ENCODE data around the gene KANSL2.
"Not testable (repeated sequence)": the region's sequence is repeated elsewhere in the genome, so short reads cannot be mapped to it uniquely, and the experiment has no call there.

The KANSL2 gene

DNA sequence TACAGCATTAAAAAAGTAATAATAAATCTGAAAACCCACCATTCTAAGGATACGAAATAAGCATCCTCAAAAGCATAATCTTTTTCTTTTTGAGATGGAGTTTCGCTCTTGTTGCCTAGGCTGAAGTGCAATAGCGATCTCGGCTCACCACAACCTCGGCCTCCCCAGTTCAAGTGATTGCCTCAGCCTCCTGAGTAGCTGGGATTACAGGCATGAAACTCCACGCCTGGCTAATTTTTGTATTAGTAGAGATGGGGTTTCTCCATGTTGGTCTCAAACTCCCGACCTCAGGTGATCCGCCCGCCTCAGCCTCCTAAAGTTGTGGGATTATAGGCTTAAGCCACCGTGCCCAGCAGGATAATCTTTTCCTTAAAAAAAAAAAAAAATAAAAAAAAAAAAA is 30.2 kb upstream of the KANSL2 start:
- DNase-seq (ENCODE audit: extremely low read depth, low read depth), result no peak
- no peak overlapping the region for H3K4me3 ChIP-seq (replicated peaks; ENCODE audit: low read depth, low read length)
- TF ChIP-seq, protein P1, sequence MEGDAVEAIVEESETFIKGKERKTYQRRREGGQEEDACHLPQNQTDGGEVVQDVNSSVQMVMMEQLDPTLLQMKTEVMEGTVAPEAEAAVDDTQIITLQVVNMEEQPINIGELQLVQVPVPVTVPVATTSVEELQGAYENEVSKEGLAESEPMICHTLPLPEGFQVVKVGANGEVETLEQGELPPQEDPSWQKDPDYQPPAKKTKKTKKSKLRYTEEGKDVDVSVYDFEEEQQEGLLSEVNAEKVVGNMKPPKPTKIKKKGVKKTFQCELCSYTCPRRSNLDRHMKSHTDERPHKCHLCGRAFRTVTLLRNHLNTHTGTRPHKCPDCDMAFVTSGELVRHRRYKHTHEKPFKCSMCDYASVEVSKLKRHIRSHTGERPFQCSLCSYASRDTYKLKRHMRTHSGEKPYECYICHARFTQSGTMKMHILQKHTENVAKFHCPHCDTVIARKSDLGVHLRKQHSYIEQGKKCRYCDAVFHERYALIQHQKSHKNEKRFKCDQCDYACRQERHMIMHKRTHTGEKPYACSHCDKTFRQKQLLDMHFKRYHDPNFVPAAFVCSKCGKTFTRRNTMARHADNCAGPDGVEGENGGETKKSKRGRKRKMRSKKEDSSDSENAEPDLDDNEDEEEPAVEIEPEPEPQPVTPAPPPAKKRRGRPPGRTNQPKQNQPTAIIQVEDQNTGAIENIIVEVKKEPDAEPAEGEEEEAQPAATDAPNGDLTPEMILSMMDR (IDR thresholded peaks at IDR 0.05; ENCODE audit: low read depth, low read length, missing control alignments), result no peak

DNA sequence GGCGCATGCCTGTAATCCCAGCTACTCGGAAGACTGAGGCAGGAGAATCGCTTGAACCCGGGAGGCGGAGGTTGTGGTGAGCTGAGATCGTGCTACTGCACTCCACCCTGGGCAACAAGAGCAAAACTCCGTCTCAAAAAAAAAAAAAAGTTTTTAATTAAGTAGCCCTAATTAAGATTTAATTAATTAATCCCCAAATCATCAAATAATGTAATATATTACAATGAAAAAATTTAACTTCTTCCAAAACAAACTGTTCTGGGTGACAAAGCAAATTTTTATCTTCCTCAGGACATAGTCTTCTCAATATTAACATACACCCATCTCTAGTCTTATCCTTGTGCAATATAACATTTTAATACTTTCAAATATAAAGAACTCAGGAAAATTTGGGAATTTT is 16.8 kb upstream of the KANSL2 start:
- not testable (repeated sequence) for DNase-seq (ENCODE audit: extremely low read depth, low read depth); H3K4me3 ChIP-seq (replicated peaks; ENCODE audit: low read depth, low read length)

DNA sequence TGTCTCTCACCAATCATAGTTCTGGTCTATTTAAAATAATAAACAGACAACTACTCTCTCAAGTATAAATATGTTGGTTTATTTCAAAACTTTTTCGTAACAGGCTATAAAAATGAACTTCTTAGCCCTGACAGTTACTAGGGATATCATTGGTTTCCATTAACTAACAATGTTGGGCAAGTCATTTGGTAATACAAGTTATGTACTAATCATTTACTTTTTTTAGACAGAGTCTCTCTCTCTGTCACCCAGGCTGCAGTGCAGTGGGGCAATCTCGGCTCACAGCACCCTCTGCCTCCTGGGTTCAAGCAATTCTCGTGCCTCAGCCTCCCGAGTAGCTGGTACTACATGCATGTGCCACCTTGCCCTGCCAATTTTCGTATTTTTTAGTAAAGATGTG is 14.6 kb upstream of the KANSL2 start:
- H3K4me3 ChIP-seq (replicated peaks; ENCODE audit: low read depth, low read length), result no peak overlapping the region
- no peak for DNase-seq (ENCODE audit: extremely low read depth, low read depth)
- TF ChIP-seq, protein P1 (IDR thresholded peaks at IDR 0.05; ENCODE audit: low read depth, low read length, missing control alignments), result no peak

DNA sequence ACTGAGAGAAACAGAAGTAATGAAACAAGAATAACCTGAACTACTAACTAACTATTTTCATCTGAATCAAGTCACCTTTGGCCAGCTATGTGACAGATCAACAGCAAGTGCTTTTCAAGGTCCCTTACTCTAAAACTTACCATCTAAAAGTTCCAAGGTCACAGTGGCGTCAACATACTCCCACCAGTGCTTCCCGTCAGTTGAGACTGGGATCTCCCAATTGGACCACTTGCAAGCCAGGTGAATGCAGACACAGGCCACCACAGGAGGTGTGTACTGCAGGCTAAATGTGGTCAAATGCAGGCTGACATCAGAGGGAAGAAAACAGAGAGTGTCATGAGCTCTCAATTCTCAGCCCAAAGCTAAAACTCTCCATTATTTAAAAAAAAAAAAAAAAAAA is 13.8 kb upstream of the KANSL2 start:
- no peak for DNase-seq (ENCODE audit: extremely low read depth, low read depth)
- no peak overlapping the region for H3K4me3 ChIP-seq (replicated peaks; ENCODE audit: low read depth, low read length)
- TF ChIP-seq, protein P1 (IDR thresholded peaks at IDR 0.05; ENCODE audit: low read depth, low read length, missing control alignments), result no peak

DNA sequence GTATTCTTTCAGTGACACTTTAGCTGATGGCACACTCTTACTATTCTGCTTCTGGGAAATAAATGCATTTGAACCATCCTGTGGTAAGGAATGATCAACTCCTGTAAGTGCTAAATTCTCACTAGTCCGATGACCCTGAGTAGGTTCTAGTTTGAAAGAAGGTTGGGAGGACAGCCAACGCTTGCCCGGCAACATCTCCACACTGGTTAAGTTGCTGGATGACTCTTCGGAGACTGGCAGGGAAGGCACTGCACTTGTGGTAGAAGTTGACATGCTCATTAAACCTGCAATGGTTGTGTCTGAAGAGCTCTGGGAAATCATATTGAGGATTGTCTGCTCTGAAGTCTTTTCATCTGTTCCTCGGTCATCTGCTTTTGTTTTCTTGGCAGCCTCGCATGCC is 12.0 kb upstream of the KANSL2 start:
- TF ChIP-seq, protein P1 (IDR thresholded peaks at IDR 0.05; ENCODE audit: low read depth, low read length, missing control alignments), result no peak
- no peak for DNase-seq (ENCODE audit: extremely low read depth, low read depth)
- H3K4me3 ChIP-seq (replicated peaks; ENCODE audit: low read depth, low read length), result no peak overlapping the region

DNA sequence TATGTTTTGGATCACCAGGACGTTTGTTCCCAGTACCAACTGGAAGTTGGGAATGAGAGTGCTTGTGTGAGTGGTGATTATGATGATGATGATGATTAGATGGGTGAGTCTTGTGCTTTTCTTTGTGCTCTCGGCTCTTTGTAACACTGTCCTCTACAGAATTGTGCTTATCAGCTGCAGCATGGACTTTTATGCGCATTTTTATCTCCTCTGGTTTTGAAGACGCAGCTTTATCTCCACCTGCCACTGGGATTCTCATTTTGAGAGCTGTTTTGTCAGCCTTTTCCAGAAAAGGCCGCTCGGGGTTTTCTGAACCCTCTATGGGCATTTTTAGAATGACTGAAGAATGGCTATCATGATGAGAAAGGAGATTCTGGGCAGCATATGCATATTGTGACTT is 11.5 kb upstream of the KANSL2 start:
- DNase-seq (ENCODE audit: extremely low read depth, low read depth), result no peak
- TF ChIP-seq, protein P1 (IDR thresholded peaks at IDR 0.05; ENCODE audit: low read depth, low read length, missing control alignments), result no peak

DNA sequence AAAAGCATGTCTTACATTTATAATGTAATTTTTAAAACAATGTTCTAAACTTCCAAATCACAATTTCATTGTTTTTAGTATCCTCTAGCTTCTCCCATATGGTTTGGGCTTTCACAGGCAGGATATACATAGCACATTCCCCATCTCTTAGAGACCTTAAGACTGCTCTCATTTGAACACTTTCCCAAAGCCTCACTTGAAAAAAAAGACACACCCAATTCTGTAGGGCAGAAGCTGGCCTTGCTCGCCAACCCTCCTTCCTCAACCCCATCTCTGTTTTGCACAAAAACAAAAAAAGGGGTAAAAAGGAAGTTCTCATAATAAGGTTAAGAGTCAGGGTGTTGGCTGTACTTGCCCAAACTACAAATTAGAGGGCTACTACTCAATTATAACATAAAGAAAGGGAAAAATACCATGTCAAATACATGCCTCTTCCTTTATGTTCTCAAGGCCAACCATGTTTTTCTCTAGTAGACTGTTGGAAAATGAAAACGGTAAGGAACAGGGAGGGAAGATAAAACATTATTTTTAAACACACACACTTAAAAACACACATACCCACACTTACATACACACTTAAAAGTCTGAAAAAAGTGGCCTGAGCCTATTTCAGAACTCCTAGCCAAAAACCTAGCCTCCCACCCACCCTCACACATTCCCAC is 9.9 kb upstream of the KANSL2 start:
- TF ChIP-seq, protein P1 (IDR thresholded peaks at IDR 0.05; ENCODE audit: low read depth, low read length, missing control alignments), result no peak

More for the DNA sequence above, 11.5 kb upstream of the KANSL2 start:
- no peak overlapping the region for H3K4me3 ChIP-seq (replicated peaks; ENCODE audit: low read depth, low read length)

More for the DNA sequence above, 9.9 kb upstream of the KANSL2 start:
- DNase-seq (ENCODE audit: extremely low read depth, low read depth), result no peak
- no peak overlapping the region for H3K4me3 ChIP-seq (replicated peaks; ENCODE audit: low read depth, low read length)

Measured in HFF-Myc (cell line).